Measurements from ENCODE around the gene NXN. TPM values are rescaled to one million over a fixed set of nuclear protein-coding genes. Genes with fewer than 3 reads are reported as not detected.
"Not testable (repeated sequence)": the region's sequence is repeated elsewhere in the genome, so short reads cannot be mapped to it uniquely, and the experiment has no call there.

The NXN gene
- total RNA-seq, 2 experiments from 2014 or later: 0.14 to 0.70 TPM

DNA sequence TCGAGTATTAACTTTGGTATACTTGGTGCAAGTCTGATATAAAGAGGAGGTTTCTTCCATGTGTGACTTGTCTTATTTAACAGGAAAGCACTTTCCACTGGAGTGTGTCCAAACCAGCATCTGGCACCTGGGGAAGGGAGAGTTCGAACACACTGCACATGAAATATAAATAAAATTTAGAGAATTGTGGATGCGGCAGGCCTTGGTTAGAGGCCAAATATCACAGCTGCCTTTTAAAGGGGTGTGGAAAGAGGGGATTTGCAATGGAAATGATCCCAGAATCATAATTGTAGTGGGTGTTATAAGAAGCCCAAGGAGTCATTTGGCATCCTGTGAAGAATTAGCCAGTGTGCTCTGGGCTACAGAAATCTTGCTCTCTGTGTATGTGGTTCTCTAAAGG, 4.3 kb upstream of the NXN start:
- H3K36me3 Mint-ChIP-seq: no peaks in the 10 kb centered on the region
- H3K9me3 Mint-ChIP-seq (ENCODE audit: low read depth): no peaks in the 10 kb centered on the region
- CTCF ChIA-PET: interaction anchor here (0.7 kb wide), 1 partner anchor 38 kb away, joined by 3 read pairs; no protein-coding TSS in a partner anchor
- no peak overlapping the region for H3K4me3 Mint-ChIP-seq
- H3K27me3 Mint-ChIP-seq: no peaks in the 10 kb centered on the region
- H3K4me1 Mint-ChIP-seq: peaks cover 6% of the 10 kb centered on the region
- no peak overlapping the region for H3K27ac Mint-ChIP-seq
- ATAC-seq: no peak
- no peak for DNase-seq

GRCh38 chr17:981292-981658, 1.7 kb upstream of the NXN start:
- Mint-ChIP-seq H3K9me3 (ENCODE audit: low read depth) (no peaks in the 10 kb centered on the region), H3K4me1 (peaks cover 9% of the 10 kb centered on the region), H3K4me3 (peak overlapping the region; percentile 53), H3K27me3 (peaks cover 21% of the 10 kb centered on the region), H3K27ac (no peak overlapping the region), H3K36me3 (no peaks in the 10 kb centered on the region)
- DNase-seq (no peak), ATAC-seq (no peak)
- CTCF ChIA-PET: interaction anchor here (0.6 to 5.4 kb wide), 30 partner anchors 9 to 837 kb away, joined by 3 to 56 read pairs (median 4); partner anchors contain the start of genes GLOD4, MRM3, TIMM22 and VPS53

- Mint-ChIP-seq H3K9me3 (ENCODE audit: low read depth) (no peaks in the 10 kb centered on the region), H3K36me3 (no peaks in the 10 kb centered on the region), H3K27me3 (peaks cover 27% of the 10 kb centered on the region), H3K4me3 (peak overlapping the region; percentile 59), H3K4me1 (peaks cover 9% of the 10 kb centered on the region), H3K27ac (no peak overlapping the region)
- peak; percentile 70 for ATAC-seq
- peak; percentile 86 for DNase-seq
- CTCF ChIA-PET: interaction anchor here (0.6 to 5.4 kb wide), 35 partner anchors 10 to 837 kb away, joined by 3 to 56 read pairs (median 3); partner anchors contain the start of genes GLOD4, MRM3, TIMM22 and VPS53
These were observed 1.1 kb upstream of the NXN start for GRCh38 chr17:980406-981291.

- CTCF ChIA-PET: interaction anchor here (0.5 to 5.4 kb wide), 8 partner anchors 10 to 197 kb away, joined by 3 to 56 read pairs (median 16); partner anchors contain the start of genes GLOD4, MRM3 and TIMM22
- Mint-ChIP-seq H3K36me3 (no peaks in the 10 kb centered on the region), H3K9me3 (ENCODE audit: low read depth) (no peaks in the 10 kb centered on the region), H3K4me1 (peaks cover 9% of the 10 kb centered on the region), H3K27ac (no peak overlapping the region), H3K4me3 (no peak overlapping the region), H3K27me3 (peaks cover 39% of the 10 kb centered on the region)
- no peak for DNase-seq
- ATAC-seq: peak; percentile 29
These were observed 401 bp downstream of the NXN start for GRCh38 chr17:979212-979538.

DNA sequence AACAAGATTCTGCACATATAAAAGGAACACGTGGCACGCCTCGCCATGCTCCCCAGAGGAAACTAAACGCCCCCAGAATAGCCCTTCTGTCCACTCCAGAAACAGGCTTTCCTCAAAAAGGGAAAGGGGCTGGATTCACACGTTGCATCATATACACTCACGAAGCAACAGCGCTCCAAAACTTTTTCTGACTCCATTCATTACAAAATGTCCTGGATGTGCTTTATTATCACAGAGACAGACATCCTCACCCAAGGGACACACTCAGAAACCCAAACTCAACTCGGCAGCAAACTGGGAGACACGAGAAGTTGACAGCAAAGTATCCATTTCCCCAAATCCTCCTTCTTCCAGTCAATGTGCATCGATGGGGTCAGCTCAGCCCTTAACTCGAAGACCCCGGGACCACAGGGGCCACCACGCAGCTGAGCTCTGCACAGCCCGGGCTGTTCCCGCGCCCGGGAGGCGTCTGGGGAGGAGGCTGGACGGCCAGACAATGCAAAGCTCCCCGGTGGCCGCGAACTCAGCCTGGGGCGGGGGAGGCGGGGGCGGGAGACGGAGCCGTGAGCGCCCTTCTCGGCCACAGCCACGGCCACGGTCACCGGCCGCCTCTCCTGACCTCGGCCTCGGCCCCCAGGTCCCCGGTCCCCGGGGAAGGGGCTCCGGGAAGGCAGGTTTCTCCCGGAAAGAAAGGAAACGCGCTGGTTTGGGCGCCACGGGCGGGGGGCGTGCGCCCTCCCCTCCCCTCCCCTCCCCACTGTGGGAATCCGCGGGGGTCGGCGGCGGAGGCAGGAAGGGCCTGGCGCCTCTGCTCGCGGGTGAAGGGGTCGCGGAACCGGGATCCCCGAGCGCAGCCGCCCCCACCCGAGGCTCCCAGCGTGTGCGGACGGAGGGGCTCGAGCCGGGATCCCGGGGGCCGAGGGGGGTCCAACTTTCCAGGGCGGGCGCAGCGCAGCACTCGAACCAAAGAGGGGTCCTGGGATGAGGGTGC, 1.2 kb downstream of the NXN start:
- no peak for DNase-seq
- H3K27me3 Mint-ChIP-seq: peaks cover 39% of the 10 kb centered on the region
- H3K36me3 Mint-ChIP-seq: no peaks in the 10 kb centered on the region
- ATAC-seq: no peak
- CTCF ChIA-PET: interaction anchor here (2.8 to 5.4 kb wide), 4 partner anchors 18 to 197 kb away, joined by 28 to 56 read pairs (median 45); partner anchors contain the start of genes GLOD4, MRM3 and TIMM22
- H3K27ac Mint-ChIP-seq: no peak overlapping the region
- H3K4me1 Mint-ChIP-seq: peaks cover 9% of the 10 kb centered on the region
- H3K4me3 Mint-ChIP-seq: peak overlapping the region; percentile 17
- no peaks in the 10 kb centered on the region for H3K9me3 Mint-ChIP-seq (ENCODE audit: low read depth)

- H3K27ac Mint-ChIP-seq: no peak overlapping the region
- ATAC-seq (no peak), DNase-seq (no peak)
- peaks cover 39% of the 10 kb centered on the region for H3K27me3 Mint-ChIP-seq
- H3K9me3 Mint-ChIP-seq (ENCODE audit: low read depth): no peaks in the 10 kb centered on the region
- H3K4me1 Mint-ChIP-seq: peaks cover 9% of the 10 kb centered on the region
- CTCF ChIA-PET: no interaction called here
- no peaks in the 10 kb centered on the region for H3K36me3 Mint-ChIP-seq
- H3K4me3 Mint-ChIP-seq: no peak overlapping the region
These were observed 2.4 kb downstream of the NXN start for GRCh38 chr17:977166-977565.

GRCh38 chr17:976312-976711, 3.3 kb downstream of the NXN start:
- Mint-ChIP-seq H3K27ac (no peak overlapping the region), H3K36me3 (no peaks in the 10 kb centered on the region), H3K27me3 (peaks cover 39% of the 10 kb centered on the region), H3K9me3 (ENCODE audit: low read depth) (no peaks in the 10 kb centered on the region), H3K4me3 (no peak overlapping the region), H3K4me1 (peaks cover 8% of the 10 kb centered on the region)
- CTCF ChIA-PET: interaction anchor here (0.9 kb wide), 1 partner anchor 21 kb away, joined by 3 read pairs; the partner anchor contains the start of gene TIMM22
- ATAC-seq (no peak), DNase-seq (no peak)

DNA sequence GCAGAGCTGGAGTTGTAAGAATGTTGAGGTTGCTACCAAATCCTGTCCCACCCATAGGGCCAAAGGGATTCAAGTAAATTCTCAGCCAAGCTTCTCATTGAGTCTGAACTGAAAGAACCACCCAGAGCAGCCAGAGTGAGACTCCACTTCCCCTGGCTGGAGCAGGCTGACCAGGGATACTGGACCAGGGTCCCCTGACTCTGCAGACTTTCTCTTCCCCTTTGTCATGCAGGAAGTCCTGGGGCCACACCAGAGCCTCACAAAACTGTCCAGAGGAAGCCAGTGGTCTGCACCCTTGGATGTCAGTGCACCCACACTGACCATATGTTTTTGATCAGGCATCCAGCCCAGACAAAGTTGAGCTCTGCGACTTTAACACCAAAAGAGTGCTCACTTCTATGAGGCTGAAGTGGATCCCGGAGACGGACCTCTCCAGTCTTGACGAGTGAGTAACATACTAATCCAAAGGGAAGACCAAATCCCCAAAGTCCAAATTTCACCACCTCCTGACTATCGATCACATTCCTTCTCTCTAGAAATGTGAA, 4.1 kb downstream of the NXN start:
- CTCF ChIA-PET: interaction anchor here (0.9 kb wide), 1 partner anchor 22 kb away, joined by 3 read pairs; the partner anchor contains the start of gene TIMM22
- Mint-ChIP-seq H3K36me3 (no peaks in the 10 kb centered on the region), H3K27me3 (peaks cover 46% of the 10 kb centered on the region), H3K4me3 (no peak overlapping the region), H3K9me3 (ENCODE audit: low read depth) (no peaks in the 10 kb centered on the region), H3K27ac (no peak overlapping the region), H3K4me1 (peaks cover 3% of the 10 kb centered on the region)
- ATAC-seq (no peak), DNase-seq (no peak)

- H3K4me3 Mint-ChIP-seq; H3K4me1 Mint-ChIP-seq; DNase-seq; H3K9me3 Mint-ChIP-seq (ENCODE audit: low read depth); H3K36me3 Mint-ChIP-seq; CTCF ChIA-PET; ATAC-seq; H3K27ac Mint-ChIP-seq: not testable (repeated sequence)
- peaks cover 53% of the 10 kb centered on the region for H3K27me3 Mint-ChIP-seq
These were observed 4.8 kb downstream of the NXN start for GRCh38 chr17:974778-975177.

DNA sequence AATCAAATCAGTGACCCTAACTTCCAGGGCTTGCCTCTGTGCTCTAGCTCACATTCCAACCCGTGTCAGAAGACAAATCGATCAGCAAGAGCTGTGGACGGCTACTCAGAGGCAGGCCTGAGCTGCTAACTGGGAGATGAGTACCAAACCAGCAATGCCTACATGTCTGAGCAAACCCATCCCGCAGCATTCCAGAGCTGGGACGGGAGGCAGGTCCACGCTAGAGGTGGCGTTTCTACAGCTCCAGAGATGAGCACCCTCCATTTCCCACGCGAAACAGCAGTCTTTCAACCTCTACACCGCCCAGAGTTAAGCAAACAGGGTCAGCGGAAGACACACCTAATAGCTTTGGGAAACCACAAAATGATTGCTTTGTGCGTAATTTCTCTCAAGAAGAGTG, 6.5 kb downstream of the NXN start:
- peaks cover 59% of the 10 kb centered on the region for H3K27me3 Mint-ChIP-seq

GRCh38 chr17:971861-972260, 7.7 kb downstream of the NXN start:
- not testable (repeated sequence) for H3K36me3 Mint-ChIP-seq; H3K4me3 Mint-ChIP-seq; H3K9me3 Mint-ChIP-seq (ENCODE audit: low read depth); DNase-seq; ATAC-seq; H3K4me1 Mint-ChIP-seq; H3K27ac Mint-ChIP-seq
- CTCF ChIA-PET: interaction anchor here (0.5 kb wide), 1 partner anchor 17 kb away, joined by 4 read pairs; no protein-coding TSS in a partner anchor
- H3K27me3 Mint-ChIP-seq: peaks cover 47% of the 10 kb centered on the region

More for the DNA sequence above, 6.5 kb downstream of the NXN start:
- DNase-seq (no peak), ATAC-seq (no peak)
- no peak overlapping the region for H3K4me3 Mint-ChIP-seq
- CTCF ChIA-PET: no interaction called here
- H3K9me3 Mint-ChIP-seq (ENCODE audit: low read depth): no peaks in the 10 kb centered on the region
- no peak overlapping the region for H3K27ac Mint-ChIP-seq
- no peaks in the 10 kb centered on the region for H3K36me3 Mint-ChIP-seq
- H3K4me1 Mint-ChIP-seq: peaks cover under 1% of the 10 kb centered on the region

- Mint-ChIP-seq H3K27me3 (peaks cover 34% of the 10 kb centered on the region), H3K27ac (no peak overlapping the region), H3K9me3 (ENCODE audit: low read depth) (no peaks in the 10 kb centered on the region), H3K4me3 (no peak overlapping the region), H3K4me1 (no peaks in the 10 kb centered on the region), H3K36me3 (no peaks in the 10 kb centered on the region)
- ATAC-seq: no peak
- CTCF ChIA-PET: interaction anchor here (0.7 to 0.8 kb wide), 2 partner anchors 11 kb away, joined by 3 to 4 read pairs; no protein-coding TSS in a partner anchor
- no peak for DNase-seq
These were observed 9.2 kb downstream of the NXN start for GRCh38 chr17:970364-970763.
